DMS153 treated with DMSO at 0.1 percent for 48 hours (cell line): ENCODE measurements around the gene ST6GALNAC5.
"Not testable (repeated sequence)": the region's sequence is repeated elsewhere in the genome, so short reads cannot be mapped to it uniquely, and the experiment has no call there.

ENCODE experiments used
- DNase-seq: peaks from one replicate; lab custom pipeline; 2025; ENCODE audit not compliant: unreplicated experiment; lab: John Stamatoyannopoulos, UW

ST6GALNAC5 gene

DNA sequence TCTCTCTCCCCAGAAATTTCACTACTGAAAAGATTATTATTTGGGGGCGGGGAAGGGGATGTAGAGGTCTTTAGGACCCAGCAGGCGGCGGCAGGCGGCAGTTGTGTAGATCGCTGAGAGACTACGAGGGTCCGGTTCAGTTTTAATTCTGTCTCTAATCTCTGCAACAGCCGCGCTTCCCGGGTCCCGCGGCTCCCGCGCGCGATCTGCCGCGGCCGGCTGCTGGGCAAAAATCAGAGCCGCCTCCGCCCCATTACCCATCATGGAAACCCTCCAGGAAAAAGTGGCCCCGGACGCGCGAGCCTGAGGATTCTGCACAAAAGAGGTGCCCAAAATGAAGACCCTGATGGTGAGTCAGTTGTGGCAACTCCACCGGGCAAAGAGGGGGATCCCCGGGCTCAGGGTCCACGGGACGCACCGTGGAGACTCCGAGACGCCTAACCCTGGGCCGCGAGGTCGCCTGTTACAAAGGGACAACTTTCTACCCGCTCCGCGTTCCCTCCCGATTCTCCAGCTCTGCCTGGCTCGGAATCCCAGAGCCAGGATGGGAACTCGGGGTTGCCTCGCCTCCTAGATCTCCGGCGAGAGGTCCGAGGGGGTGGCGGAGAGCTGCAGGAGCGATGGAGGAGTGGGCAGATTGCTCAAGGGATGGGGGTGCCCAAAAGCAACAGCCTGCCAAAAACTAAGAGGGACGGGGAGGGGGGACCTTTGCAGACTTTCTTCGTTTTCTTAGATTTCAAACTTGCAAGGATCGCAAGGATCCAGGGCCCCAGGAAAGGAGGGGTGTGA is at the start of gene ST6GALNAC5:
TSS of gene ST6GALNAC5 (plus strand) at position 139 of the 789 bp plus-strand sequence.
- DNase-seq, result no peak

- no peak for DNase-seq
Measured at GRCh38 chr1:76820028-76820427, 47.3 kb upstream of the ST6GALNAC5 start.

DNA sequence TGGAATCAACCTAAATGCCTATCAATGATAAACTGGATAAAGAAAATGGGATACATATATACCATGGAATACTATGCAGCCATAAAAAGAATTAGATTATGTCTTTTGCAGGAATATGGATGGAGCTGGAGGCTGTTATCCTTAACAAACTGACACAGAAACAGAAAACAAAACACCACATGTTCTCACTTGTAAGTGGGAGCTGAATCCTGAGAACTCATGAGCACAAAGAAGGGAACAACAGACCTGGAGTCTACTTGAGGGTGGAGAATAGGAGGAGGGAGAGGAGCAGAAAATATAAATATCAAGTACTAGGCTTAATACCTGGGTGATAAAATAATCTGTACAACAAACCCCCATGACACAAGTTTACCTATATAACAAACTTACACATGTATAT is 44.3 kb upstream of the ST6GALNAC5 start:
- DNase-seq, result not testable (repeated sequence)

GRCh38 chr1:76824106-76824505 is 43.2 kb upstream of the ST6GALNAC5 start:
- DNase-seq, result no peak

- DNase-seq, result no peak
Measured at GRCh38 chr1:76826072-76826845, 41.0 kb upstream of the ST6GALNAC5 start.

DNA sequence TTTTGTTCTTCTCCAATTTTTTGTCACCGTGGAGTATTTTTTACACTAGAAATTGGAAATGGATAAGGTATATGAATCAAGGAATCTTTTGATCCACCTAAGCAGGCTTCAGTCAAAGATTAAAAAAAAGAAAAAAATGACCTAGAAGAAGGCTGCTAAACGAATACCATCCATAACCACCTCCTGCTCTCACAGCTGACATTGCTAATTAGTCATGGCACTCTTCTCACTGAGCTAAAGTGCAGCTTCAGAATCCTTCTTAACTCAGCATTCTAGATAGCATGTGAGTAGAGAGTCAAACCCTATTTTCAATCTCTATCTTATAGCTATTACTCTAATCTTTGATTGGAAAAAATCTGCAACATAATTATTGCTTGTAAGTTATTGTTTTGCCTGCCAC is 40.2 kb upstream of the ST6GALNAC5 start:
- DNase-seq, result no peak

DNA sequence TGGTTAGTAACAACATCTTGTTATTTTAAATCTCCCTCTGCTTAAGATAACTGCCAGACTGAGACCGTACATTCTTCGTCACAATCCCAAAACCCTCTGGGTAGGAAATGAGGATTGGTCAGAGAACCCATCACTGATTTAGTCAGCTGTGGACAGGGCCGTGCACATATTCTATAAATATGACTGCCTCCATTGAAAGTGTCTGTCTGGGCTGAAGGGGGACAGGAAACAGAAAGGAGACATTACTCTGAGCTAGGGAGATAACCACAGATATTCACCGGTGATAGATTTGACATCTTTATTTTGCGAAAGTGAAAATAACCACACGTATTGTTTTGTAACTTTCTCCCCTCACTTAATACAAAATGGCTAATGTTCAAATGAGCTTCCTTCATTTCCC is 36.9 kb upstream of the ST6GALNAC5 start:
- DNase-seq, result no peak

DNA sequence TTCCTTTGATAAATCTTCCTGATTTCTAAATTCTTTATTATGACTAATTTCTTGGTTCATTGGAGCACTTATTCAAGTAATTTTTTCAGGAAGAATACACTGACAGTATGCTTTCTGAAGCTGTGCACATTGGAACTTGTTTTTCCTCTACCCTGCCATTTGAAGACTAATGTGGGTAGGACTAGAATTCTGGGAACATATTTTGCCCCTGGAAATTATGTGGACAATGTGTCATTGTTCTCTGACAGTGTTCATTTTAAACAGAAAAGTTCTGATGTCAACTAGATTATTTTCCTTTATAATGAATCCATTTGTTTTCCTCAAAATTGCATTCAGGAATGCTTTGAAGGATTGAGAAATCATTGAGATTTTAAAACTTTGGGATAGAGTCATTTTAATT is 34.8 kb upstream of the ST6GALNAC5 start:
- DNase-seq, result no peak

DNA sequence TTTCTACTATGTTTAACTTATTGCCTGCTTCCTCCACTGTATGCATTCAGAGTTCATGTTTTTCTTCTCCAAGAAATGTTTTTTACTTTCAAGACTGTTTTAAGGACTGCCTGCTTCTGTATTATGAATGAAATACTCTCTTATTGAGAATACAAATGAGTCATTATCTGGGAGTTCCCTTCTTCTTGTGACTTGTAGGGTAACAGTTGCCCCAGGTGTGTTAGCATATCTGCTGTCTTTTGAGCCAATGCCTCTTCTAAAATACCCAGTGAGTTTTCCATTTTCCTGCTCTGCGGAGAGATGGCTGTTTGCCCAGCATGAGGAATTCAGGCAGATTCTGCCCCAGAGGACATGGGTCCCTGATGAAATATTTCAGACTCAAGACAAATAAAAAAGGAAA is 34.1 kb upstream of the ST6GALNAC5 start:
- DNase-seq, result no peak

DNA sequence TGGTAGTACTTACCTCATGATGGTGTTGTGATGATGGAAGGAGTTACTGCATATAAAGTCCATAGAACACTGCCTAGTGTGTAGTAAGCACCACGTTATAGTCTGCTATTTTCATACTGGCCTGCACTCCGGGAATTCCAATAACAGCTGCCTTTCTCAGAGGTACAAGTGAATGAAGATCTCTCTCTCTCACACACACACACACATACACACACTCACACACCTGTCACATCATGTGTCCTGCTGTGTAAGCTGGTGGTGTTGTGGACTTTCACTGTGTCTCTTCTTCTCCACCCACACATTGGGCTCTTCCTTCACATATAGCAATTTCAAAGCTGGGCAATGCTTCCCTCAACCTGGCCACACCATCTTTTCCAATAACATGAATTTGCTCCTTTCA is 33.4 kb upstream of the ST6GALNAC5 start:
- no peak for DNase-seq

DNA sequence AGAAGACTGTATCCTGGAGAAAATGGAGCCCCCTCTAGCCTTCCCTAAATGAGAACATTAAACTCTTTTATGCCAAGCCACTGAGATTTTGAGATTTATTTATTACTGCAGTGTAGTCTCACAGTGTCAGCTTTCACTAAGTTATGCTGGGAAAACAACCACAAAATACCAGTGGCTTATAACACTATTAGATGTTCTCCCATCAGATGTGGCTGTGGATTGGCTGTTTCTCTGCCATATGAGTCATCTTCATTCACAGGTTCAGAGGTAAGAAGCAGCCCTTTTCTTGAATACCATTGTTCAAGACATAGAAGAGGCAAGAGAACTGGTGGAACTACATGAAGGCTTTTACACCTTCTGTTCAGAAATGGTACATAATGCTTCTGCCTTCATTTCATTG is 32.1 kb upstream of the ST6GALNAC5 start:
- DNase-seq, result no peak

DNA sequence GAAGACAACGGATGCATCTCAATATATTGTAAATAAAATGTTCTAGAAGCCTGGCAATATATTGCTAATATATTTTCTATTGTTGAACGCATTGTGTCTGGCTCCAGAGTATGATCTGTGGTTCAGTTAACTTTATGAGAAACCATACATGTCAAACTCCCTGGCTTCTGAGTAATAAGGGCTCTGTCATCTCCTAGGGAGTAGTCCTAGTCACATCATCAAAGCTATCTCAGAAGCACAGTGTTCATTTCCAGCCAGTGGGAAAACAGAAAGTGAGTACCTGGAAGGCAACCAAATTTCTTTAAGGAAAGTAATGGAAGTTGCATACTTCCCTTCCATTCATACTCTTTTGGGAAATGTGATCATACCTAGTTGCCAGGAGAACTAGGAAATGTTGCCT is 27.0 kb upstream of the ST6GALNAC5 start:
- no peak for DNase-seq

GRCh38 chr1:76841460-76841859 is 25.8 kb upstream of the ST6GALNAC5 start:
- no peak for DNase-seq

DNA sequence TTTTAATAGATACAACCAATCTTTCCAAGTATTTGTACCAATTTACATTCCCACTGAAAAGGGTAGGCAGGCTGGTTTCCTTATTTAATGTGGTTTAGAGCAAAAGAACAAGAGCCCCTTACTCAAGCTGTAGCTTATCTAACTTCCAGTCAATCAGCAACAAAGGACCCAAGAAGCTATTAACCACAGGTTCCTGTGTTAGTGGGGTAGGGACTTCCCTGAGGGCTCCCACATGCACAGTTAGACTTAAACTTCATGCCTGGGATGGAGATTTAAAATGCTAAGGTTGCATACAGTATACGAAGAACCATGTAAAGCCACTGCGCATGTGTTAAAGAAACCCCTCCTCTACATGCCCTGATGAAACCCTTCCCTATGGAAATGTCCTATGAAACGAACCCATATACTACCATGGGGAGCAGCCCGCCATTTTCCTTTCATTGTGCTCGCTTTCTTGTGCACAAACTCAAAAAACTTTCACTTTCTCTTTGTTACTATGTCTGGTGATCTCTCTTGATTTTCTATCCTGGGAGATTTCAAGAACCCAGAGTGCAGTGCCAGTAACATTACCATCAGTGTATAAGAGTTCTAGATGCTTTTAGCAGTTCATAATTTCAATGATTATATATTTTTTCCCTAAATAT is 23.3 kb upstream of the ST6GALNAC5 start:
- no peak for DNase-seq

- DNase-seq, result no peak
Measured at GRCh38 chr1:76854255-76854654, 13.0 kb upstream of the ST6GALNAC5 start.

DNA sequence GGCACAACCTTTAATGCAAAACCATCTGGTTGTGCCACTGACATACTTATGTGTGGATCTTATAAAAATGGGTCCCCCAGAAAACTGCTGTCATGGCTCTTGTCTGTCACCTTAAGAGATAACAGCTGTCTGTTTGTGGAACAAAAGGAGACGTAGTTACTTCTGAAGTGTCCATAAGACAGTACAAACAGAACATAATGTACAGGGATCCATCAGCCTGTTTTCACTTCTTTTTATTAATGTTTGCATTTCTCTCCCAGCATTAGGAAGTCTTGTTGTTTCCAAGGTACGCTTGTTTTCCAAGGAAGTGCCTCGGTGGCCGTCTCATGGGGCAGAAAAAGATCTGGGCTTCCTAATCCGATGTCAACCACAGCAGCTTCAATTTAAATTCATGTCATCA is 11.2 kb upstream of the ST6GALNAC5 start:
- DNase-seq, result no peak

DNA sequence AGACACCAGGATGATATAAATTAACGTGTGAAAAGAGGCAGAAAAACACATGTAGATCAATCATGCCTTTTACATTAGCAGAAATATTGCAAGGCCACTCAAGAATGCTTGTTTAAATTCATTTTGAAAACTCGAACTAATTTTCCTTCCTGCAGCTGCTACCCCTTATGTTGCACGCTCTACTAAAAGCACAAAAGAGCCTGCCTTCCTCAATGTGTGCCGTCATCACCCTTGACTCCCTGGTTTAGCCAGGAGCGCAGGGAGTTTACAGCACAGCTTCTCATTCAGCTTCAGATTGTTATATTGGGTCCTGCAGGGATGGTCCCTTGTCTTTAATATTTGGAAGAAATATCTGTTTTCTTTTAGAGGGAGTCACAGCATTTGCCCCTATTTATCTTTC is 10.1 kb upstream of the ST6GALNAC5 start:
- no peak for DNase-seq

GRCh38 chr1:76857973-76858372 is 9.3 kb upstream of the ST6GALNAC5 start:
- no peak for DNase-seq

- DNase-seq, result no peak
Measured at GRCh38 chr1:76861149-76861548, 6.1 kb upstream of the ST6GALNAC5 start.

- no peak for DNase-seq
Measured at GRCh38 chr1:76862447-76862846, 4.8 kb upstream of the ST6GALNAC5 start.

DNA sequence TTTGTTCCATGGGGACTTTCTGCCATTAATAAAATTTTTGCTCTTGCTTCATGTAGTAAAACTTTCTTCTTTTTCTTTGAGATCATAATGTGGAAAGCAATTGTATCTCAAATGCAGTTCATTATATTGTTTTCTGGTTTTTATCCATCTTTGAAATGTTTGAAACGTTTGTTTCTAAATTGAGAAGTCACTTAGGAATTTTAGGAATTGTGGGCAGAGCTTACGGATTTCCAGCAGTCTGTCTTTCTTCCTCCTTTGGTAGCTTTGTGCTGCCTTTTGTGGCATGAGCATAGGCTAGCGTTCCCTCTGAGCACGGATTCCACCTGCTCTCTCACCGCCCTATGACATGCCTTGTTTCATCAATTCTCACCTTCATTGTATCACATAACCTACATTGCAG is 2.9 kb upstream of the ST6GALNAC5 start:
- DNase-seq, result no peak

DNA sequence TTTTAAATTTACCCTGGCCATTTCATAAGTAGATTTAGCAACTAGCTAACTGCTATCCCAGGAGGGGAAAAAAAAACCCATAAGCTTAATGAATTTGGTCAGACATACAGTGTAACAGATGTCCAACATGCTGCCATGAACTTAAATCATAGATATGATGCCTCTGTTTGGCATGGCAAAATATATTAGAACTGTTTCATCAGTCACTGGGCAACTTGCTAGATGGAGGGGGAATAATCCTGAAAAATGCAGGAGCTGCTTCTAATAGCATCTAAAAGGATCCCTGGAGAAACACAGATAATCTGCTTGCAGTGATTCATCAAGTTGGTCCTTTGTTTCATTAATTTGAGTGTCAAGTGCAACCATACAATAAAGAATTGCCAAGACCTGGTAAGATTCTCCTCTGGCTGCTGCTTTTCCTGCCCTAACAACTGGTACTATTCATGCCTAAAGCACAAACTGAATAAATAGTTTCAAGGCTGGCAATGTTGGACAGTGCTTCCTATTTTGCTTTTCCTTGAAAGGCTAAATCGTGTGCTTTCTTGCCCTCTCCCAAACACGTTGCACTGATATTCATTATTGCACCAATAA is 1.5 kb upstream of the ST6GALNAC5 start:
- no peak for DNase-seq
